HG02970 (cell line): Measurements from ENCODE around the gene C5AR1.
A peak's percentile ranks its signal among the peaks of the same experiment; 100 is the strongest.
"Not testable (repeated sequence)": the region's sequence is repeated elsewhere in the genome, so short reads cannot be mapped to it uniquely, and the experiment has no call there.

Experiments
- ATAC-seq: cut with Tn5 transposase; IDR thresholded peaks from one replicate; pipeline ENCODE4 v1.9.1; 2021; ENCODE audit warnings: mild to moderate bottlenecking, moderate library complexity, moderate number of reproducible peaks; ENCODE audit not compliant: unreplicated experiment, low FRiP score

The C5AR1 gene

DNA sequence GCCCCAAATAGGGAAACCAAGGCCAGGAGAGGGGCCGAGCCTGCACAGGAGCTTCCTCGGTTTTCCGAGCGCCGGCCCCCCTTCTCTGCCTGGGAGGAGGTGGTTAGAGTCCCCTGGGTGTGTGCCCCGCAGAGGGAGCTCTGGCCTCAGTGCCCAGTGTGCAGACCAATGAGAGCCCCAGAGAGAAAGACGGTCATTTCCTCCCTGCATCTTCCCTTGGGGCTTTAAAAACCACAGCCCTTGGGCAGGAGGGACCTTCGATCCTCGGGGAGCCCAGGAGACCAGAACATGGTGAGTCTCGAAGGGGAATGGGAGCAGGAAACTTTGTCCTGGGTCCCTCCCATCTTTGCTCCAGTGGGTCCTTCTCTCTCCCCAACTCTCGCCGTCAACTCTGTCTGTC is at the start of gene C5AR1:
TSS of gene C5AR1 (plus strand) at position 254 of the 400 bp plus-strand sequence. CDS start at position 289, 35 bp downstream.
- no peak for ATAC-seq

DNA sequence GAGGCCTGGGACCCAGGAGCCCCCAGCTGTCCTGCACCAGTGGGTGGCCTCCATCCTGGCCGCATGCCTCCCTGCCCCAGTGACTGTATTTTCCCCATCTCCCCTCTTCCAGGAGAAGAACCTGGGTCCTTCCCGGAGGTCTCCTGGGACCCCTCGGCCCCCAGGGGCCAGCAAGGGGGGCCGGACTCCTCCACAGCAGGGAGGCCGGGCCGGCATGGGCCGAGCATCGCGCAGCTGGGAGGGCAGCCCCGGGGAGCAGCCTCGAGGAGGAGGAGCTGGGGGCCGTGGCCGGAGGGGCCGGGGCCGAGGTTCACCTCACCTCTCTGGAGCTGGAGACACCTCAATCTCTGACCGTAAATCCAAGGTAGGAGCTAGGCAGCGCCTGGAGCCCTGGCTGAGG is 49.2 kb upstream of the C5AR1 start:
- no peak for ATAC-seq

DNA sequence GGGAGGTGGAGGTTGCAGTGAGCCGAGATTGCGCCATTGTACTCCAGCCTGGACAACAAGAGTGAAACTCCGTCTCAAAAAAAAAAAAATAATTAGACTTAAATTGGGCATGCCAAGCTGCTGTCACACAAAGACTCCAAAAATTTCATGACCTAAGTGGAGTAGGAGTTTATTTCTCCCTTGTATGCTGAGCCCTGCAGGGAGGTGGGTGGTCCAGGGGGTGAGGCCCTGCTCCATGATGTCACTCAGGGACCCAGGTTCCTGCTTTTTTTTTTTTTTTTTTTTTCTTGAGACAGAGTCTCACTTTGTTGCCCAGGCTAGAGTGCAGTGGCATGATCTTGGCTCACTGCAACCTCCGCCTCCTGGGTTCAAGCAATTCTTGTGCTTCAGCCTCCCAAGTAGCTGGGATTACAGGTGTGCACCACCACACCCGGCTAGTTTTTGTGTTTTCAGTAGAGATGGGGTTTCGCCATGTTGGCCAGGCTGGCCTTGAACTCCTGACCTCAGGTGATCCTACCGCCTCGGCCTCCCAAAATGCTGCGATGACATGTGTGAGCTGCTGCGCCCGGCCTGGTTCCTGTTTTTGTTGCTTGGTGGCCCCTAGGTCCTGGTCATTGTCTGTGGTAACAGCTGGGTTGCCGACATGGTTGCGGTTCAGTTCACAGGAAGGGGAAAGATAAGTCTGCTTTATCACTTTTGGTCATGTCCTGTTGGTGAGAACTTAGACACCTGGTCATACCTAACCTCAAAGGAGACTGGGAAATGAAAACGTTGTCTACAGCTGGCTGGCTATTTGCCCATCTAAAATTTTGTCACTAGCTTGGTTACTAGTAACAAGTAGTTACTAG is 47.5 kb upstream of the C5AR1 start:
- peak; percentile 59 for ATAC-seq

DNA sequence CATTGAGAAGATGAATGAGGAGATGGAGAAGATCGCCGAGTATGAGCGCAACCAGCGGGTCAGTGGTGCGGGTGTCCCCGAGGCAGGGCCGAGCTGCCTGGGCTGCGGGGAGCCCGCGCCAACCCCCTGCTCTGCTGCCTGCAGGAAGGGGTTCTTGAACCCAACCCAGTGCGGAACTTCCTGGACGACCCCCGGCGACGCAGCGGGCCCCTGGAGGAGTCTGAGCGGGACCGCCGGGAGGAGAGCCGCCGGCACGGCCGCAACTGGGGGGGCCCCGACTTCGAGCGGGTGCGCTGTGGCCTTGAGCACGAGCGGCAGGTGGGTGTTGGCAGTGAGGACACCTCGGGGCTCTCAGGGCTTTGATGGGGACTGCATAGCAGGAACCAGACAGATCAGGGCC is 45.0 kb upstream of the C5AR1 start:
- ATAC-seq = no peak

DNA sequence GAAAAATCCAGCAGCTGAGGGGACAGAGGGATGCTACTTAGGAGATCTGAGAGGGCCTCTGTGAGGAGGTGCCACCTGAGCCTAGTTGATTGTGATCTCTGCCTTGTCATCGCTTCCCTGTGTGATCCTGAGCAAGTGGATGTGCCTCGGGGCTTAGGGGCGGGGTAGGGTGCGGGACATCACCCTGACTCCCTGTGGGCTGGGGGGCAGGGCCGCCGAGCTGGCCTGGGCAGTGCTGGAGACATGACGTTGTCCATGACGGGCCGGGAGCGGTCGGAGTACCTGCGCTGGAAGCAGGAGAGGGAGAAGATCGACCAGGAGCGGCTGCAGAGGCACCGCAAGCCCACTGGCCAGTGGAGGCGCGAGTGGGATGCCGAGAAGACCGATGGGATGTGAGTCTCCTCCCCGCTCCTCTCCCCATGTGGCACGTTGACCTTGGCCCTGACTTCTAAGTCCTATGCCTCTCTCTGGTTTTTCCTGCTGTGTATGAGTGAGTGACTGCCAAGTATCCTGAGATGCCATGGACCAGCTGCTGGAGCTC is 43.2 kb upstream of the C5AR1 start:
- ATAC-seq = no peak

DNA sequence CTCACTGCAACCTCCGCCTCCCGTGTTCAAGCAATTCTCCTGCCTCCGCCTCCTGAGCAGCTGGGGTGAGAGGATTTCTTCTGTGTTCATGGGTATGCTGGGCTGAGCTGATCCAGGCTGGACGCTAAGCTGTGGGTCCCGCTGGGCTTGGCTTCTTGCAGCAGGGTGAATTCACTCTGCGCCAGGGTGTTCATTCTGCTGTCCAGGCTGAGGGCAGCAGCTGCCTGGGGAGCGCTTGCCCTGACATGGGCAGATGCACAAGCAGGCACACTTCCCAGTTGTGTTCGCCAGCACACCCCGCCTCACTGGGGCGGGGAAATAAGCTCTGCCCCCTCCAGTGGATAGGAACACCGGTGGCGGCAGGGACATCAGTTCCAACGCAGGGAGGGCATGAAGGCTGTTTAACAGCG is 42.3 kb upstream of the C5AR1 start:
- no peak for ATAC-seq

DNA sequence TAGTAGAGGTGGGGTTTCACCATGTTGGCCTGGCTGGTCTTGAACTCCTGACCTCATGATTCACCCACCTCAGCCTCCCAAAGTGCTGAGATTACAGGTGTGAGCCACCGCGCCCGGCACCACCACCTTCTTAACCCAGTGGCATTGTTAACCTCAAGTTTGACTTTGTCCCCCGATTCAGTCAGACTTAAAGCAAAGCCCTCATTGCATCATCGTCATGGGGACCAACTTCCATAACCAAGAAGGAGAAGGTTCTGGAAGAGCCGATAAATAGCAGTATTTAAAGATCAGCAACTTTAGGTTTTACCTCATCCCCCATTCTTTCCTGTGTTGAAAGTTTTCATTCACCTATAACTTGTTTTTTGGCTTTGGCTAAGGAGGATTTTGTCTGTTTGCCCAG is 41.6 kb upstream of the C5AR1 start:
- no peak for ATAC-seq

DNA sequence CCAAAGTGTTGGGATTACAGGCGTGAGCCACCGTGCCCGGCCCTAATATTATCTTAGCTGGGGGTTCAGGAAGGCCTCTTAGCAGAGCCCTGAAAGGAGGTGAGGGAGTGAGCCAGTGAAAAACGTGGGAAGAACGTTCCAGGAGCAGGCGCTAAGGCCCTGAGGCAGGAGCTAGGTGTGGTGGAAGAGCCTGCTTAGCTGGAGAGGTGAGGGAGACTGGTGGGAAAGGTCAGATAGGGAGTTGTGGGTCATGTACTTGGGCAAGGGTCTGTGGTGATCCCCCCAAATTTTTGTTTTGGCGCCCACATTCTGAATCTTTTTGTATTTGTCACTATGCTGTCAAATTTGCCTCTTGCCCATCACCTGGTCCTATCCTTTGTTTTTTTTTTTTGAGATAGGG is 40.1 kb upstream of the C5AR1 start:
- ATAC-seq = no peak

DNA sequence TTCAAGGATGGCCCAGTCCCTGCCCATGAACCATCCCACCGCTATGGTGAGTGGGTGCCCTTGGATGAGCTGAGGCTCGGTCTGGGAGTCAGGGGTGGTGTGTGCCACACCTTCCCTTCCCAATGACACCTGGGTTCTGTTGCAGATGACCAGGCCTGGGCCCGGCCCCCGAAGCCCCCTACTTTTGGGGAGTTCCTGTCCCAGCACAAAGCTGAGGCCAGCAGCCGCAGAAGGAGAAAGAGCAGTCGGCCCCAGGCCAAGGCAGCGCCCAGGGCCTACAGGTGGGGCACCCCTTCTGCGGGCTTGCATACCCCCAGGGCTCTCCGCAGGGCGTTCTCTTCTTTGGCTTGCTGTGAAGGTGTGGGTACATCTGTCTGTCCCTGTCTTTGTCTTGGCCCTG is 39.3 kb upstream of the C5AR1 start:
- ATAC-seq = no peak

DNA sequence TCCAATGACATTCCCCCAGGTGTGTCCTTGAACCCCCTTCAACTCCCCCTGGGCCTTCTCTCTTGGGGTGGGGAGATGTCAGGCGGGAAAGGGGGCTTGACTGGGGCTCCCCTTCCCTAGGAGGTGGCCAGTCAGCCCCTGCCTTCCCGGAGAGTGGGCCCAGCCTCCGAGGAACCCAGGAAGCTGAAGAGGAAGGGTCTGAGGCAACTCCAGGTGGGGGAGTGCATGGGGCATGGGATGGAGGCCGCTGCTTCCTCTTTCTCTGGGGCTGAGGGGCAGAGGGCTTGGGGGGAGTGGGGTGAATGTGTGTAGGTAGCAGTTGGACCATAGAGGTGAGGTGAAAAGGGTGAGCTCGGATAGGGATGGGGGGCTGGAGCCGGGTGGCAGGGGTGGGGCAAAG is 37.7 kb upstream of the C5AR1 start:
- ATAC-seq = no peak

DNA sequence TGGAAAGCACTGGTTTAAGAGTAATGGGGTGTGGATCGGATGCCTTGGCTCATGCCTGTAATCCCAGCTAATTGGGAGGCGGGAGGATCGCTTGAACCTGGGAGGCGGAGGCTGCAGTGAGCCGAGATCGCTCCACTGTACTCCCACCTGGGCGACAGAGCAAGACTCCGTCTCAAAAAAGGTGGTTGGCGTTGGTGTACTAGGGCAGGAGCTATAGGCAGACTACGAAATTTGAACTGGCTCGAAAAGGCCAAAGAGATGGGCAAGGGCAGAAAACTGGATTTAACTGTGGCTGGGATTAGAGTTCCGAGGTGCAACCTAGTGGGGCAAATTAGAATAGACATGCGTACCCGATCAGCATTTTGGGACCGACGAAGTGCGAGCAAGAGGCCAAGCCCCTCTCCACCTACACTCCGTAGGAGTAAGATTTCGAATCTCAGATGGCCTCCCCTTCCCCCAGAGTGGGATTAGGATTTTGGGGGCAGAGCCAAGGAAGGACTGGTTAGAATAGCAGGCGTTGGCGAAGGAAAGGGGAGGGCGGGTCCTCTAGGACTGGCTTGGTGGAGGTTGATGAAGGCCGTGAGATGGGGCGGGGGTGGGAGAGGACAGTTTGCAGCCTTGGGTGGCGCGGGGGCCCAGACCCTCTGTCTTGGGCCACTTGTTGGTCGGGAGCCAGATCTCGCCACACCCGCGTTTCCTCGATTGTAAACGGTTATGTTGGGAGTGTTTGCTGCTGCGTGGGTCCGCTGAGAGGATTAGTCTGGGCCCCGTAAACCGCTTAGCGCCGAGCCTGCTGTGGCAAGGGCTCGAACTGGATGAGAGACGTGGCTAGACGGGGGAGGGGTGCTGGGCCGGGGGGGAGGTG is 37.0 kb upstream of the C5AR1 start:
- ATAC-seq = no peak

DNA sequence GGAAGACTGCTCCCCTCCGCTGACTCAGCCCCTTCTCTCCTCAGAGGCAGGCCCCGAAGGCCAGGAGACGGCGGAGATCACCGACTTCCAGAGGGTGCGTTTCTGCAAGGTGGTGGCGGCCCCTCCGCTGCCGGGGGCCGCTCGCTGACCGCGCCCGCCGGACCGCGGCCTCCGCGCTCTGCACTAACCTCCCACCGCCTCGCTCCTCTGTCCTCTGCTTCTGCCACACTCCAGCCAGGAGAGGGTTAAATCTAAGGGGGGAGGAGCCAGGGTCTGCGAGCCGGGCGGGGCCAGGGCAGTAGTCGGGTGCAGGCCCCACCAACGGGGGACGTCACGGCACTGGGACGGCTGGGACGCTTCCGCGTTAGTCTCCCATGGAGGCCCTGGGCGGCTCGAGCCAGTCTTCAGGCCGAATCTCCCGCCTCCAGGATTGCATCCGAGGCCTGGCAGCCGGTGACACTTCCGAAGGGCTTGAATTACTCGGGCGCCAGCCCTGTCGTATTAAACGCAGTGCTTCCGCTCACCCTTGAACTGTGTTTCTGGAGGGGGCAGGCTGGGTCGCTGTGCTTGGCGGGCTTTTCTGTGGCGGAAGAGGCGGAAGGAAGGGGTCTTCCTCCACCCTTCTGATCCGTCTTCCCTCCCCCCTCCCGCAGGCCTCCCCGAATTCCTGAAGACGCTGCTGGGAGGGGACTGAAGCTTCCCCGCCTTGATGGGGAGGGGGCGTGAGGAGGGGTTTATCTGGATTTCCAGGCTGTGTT is 36.2 kb upstream of the C5AR1 start:
- ATAC-seq = peak; percentile 51

DNA sequence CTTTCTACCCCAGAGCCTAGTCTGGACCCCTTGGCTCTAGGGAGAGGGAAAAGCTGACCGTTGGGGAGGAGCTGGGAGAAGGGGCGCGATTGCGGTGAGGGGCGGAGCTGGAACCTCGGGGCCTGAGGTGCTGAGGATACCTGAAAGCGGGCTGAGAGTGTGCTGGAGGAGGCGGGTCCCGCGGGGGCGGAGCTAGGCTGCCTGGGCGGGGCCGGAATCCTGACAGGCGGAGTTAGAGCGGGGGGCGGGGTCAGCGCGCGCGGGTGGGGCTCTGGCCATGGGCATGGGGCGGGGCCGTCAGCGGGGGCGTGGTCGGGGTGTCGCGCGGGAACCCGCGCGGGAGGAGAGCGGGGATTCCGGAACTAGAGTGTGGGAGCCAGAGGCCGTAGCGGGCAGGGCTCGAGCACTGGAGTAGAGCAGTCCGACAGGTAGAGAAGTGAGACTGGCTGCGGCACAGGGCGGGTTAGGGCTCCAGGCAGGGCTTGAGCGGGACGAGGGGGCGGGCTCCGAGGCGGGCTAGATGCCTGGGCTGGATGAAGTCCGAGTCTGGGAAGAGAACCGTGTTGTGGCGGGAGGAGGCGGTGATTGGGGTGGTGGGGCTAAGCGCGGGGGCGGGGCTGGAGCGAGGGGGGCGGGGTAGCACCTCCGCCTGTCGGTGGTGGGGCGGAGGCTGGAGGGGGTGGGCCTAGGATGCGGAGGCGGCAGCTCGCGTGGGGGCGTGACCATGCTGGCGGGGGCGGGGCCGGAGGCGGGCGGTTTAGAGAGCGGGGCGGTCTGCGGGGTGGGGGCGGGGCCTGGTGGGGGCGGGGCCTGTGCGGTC is 35.4 kb upstream of the C5AR1 start, which contains the start of gene INAFM1:
TSS of gene INAFM1 (plus strand) at position 815 of the 820 bp plus-strand sequence. CDS start 35 bp downstream, outside the sequence.
- ATAC-seq = peak; percentile 53

DNA sequence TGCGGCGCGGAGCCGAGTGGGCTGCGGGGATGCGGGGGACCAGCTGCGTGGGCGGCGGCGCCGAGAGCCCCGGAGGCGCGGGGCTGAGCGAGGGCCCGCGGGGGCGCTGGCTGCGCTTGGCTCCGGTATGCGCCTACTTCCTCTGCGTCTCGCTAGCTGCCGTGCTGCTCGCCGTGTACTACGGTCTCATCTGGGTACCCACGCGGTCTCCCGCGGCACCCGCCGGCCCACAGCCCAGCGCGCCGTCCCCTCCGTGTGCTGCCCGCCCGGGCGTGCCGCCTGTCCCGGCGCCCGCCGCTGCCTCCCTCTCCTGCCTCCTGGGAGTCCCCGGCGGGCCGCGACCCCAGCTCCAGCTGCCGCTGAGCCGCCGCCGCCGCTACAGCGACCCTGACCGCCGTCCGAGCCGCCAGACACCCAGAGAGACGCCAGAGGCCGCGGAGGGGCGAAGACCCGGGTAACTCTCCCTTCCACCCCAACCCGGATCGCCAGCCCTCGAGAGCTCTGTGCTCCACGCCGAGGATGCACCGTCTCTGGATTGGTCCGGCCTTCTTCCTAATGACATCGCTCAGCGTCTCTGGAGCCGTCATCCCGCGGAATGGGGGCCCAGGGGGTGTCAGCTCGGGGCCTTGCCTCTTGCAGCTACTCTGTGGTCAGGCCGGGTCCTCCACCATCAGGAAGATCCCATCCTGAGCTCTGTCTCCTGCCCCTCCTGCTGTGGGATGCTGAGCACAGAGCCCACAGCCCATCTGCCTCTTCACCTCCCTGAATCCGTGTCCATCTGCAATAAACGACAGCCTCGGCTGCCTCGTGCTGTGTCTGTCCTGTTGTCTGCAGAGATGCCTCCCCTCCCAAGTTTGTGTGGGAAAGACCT is 34.5 kb upstream of the C5AR1 start:
- peak; percentile 24 for ATAC-seq

DNA sequence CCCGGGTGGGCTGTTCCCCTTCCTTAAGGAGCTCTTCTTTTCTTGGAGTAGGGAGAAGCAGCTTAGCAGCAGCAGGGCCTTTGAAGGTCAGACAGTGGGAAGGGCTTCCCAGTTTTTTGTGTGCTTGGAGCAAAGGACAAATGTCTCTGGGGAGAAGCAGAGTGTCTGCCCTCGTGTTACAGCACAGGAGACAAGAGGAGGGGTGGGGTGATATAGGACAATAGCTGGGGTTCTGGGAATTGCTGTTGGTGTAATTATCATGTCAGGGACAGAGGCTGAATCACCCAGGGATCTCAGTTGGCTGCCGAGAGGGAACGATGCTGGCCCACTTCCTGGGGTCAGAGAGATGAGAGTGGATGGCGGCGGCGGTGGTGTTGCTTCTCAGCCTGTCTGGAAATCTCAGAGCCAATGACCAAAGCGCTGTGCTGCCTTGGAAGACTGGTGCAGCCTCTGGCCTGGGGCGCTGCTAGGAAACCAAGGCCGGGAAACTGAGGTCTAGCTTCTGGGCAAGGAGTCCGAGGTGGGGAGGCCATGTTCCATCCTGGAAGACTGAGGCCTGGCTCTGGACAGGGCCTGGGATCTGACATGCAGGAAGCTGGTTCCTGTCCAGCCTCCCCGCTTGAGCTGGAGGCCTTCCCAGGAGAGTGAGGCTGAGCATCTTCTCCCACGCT is 33.7 kb upstream of the C5AR1 start:
- ATAC-seq = no peak

DNA sequence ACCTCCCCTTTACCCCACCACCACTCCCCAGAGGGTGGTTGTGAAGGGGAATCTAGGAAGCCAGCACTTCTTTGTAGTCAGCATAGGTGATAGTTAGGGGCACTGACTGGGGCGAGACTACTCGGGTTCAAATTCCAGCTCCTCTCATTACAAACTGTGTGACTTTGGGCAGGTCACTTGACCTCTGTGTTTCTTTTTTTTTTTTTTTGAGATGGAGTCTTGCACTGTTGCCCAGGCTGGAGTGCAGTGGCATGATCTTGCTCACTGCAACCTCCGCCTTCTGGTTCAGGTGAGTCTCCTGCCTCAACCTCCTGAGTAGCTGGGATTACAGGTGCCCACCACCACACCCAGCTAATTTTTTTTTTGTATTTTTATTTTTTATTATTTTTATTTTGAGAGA is 33.1 kb upstream of the C5AR1 start:
- ATAC-seq = not testable (repeated sequence)

DNA sequence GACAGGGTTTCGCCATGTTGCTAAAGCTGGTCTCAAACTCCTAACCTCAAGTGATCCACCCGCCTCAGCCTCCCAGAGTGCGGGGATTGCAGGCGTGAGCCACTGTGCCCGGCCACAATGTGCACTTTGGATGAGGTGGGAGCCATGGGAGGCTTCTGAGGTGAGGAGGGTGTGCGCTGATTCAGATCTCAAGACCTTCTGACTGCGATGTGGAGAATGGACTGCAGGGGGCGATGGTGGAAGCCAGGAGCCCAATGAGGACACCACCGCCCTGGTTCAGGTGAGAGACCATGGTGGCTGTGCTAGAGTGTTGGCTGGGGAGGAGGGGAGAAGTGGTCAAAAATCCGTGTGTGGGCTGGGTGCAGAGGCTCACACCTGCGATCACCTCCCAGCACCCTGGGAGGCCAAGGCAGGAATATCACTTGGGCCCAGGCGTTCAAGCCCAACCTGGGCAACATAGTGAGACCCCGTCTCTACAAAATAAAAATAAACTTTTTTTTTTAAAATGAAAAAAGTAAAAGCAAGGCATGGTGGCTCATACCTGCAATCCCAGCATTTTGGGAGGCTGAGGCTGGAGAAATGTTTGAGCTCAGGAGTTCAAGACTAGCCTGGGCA is 29.4 kb upstream of the C5AR1 start:
- no peak for ATAC-seq
